GM18907 (cell line): ENCODE data around the gene MED29.

Experiments used
- ATAC-seq: cut with Tn5 transposase; IDR thresholded peaks from one replicate; pipeline ENCODE4 v1.9.1; 2021; ENCODE audit warnings: mild to moderate bottlenecking, moderate library complexity; ENCODE audit not compliant: unreplicated experiment

MED29 gene

DNA sequence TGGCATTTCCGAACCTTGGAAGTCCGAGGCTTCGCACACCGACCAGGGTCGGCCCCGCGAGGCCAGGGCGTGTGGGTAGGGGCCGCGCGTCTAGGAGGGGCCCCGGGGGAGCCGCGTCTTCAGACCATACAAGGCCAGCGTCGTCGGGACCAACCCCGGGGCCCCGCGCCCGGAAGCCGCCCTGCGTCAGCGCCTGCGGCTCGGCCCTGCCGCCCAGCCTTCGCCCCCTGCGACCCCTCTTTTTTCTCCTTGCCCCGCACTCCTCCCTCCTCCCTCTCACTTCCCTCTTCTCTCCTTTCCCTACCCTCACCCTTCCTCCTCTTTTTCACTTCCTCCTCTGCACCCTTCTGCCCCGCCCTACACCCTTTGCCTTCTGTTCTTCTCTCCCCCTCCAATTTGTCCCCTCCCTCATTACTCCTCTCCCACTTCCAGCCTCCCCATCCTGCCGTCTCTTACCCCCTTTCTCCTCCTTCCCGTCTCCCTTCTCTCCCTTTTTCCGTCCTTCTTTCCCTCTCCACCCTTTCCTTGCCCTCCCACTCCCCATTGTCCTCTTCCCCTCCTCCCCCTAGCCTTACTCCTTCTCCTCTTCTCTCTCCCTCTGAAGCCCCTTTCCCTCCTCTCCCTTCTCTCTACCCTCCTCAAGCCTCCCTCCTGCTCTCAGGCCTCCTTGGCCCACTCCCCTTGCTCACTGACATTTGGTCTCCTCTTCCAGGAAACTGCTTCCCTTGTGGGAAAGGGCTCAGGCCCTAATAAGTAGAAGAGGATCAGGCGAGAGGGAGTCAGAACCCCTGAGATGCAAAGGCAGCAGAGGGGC is 19.0 kb downstream of the MED29 start:
- peak; percentile 20 for ATAC-seq

GRCh38 chr19:39410831-39411080 is 19.6 kb downstream of the MED29 start:
- ATAC-seq = no peak

DNA sequence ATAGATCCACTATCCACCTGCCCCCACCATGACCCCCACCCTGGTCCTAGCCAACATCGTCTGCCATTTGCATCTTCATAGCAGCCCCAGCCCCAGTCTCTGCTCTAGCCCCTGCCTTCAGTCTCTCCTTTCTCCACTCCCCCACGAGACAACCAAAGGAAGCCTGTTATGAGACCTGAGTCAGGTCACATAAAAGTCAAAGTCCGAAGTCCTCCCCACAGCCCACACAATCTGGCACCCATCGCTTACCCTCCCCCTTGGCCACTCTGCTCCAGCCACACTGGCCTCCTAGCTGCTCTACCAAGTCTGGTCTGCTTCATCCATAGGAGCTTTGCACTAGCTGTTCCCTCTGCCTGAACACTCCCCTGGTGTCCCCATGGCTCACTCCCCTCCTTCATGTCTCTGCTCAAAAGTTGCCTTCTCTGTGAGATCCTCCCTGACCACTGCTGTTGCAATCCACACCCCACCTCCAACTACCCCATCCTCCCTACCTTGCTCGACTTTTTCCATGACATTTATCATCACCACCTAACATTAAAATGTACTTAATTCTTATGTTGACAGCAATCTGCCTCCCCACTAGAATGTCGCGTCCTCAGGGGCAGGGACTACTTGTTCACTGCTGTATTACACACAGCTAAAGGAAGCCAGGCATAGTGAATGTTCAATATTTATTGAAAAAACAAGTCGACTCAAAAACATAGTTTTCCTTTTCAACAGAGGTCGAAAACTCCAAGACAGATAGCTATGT is 20.1 kb downstream of the MED29 start:
- ATAC-seq = no peak

DNA sequence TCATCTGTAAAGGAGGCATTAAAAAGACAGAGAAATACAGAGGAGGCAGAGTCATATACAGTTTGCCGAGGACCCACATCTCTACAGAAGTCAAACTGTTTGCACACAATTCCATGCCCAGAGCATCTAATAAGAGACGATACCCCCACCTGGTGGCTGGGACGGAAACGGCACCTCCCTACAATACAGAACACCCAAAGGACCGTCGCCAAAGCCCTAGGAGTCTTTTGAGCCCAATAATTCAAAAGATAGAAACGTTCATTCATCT is 20.6 kb downstream of the MED29 start:
- peak; percentile 28 for ATAC-seq

- ATAC-seq = peak; percentile 66
Observed at GRCh38 chr19:39412100-39412866, 21.1 kb downstream of the MED29 start, which contains the start of gene PLEKHG2. Gene PLEKHG2 (plus strand): TSS chr19:39412669. CDS start chr19:39414087, 1,418 bp downstream.

DNA sequence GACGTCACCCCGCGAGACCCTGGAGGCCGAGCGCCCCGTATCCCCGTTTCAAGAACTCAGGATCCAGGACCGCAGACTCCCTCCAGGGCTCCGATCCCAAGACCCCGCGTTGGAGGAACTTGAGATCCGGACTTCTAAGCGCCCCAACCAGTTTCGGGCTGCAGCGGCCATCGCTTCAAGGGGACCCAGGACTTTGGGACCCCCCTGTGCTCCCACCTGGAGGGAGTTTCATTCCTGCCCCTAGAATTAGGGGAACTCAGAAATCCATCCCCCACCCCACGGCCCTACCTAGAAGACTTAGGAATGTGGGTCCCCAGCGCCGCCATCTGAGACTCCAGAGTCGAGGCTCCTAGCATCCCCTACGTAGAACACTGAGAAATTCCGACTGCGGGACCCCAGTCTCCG is 21.7 kb downstream of the MED29 start:
- no peak for ATAC-seq

- ATAC-seq = no peak
Observed at GRCh38 chr19:39413272-39413910, 22.2 kb downstream of the MED29 start.

DNA sequence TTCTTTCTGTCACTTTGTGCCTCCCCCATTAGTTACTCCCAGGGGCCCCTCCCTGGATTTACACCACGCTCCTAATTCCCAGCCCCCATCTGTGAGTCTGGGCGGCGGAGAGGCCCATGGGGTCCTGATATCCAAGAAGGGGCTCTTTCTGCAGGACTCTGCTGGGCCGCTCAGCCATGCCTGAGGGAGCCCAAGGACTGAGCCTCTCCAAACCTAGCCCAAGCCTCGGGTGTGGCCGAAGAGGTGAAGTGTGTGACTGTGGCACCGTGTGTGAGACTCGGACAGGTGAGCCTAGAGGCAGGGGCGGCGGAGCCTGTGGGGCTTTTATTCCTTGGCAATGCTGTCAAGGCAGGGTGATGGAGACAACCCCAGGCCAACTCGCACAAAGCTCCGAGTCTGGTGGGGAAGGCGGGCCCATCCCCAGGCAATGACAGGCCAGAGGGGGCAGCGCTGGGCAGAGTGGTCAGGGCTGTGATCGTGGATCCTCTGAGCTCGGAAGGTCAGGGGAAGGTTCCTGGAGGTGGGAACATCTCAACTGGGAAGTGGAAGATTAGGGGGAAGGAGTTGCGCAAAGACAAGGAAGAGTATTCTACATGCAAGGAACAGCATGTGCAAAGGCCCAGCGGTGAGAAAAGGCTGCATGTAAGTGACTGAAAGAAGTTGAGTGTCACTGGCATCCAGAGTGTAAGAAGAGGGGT is 22.9 kb downstream of the MED29 start:
- ATAC-seq = no peak

GRCh38 chr19:39415111-39416046 is 24.2 kb downstream of the MED29 start:
- no peak for ATAC-seq

GRCh38 chr19:39416152-39417120 is 25.3 kb downstream of the MED29 start:
- ATAC-seq = no peak

- no peak for ATAC-seq
Observed at GRCh38 chr19:39417463-39418181, 26.4 kb downstream of the MED29 start.

- ATAC-seq = no peak
Observed at GRCh38 chr19:39419003-39419402, 27.8 kb downstream of the MED29 start.

- no peak for ATAC-seq
Observed at GRCh38 chr19:39420769-39421168, 29.6 kb downstream of the MED29 start.

- no peak for ATAC-seq
Observed at GRCh38 chr19:39422020-39422419, 30.8 kb downstream of the MED29 start.

DNA sequence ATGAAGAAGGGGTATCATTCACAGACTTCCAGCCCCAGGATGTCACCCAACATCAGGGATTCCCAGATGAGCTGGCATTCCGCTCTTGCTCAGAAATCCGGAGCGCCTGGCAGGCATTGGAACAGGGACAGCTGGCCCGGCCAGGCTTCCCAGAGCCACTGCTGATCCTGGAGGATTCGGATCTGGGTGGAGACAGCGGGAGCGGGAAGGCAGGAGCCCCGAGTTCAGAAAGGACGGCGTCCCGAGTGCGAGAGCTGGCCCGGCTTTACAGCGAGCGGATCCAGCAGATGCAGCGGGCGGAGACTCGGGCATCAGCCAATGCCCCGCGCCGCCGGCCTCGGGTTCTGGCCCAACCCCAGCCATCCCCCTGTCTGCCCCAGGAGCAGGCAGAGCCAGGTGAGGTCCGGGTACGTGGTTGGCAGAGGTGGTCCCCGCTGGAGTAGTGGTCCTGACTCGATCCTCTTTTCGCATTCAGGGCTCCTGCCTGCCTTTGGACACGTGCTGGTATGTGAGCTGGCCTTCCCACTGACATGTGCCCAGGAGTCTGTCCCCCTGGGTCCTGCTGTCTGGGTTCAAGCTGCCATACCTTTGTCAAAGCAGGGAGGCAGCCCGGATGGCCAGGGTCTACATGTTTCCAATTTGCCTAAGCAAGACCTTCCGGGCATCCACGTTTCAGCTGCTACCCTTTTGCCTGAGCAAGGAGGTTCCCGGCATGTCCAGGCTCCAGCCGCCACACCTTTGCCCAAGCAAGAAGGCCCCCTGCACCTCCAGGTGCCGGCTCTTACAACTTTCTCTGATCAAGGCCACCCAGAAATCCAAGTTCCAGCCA is 32.3 kb downstream of the MED29 start:
- no peak for ATAC-seq

DNA sequence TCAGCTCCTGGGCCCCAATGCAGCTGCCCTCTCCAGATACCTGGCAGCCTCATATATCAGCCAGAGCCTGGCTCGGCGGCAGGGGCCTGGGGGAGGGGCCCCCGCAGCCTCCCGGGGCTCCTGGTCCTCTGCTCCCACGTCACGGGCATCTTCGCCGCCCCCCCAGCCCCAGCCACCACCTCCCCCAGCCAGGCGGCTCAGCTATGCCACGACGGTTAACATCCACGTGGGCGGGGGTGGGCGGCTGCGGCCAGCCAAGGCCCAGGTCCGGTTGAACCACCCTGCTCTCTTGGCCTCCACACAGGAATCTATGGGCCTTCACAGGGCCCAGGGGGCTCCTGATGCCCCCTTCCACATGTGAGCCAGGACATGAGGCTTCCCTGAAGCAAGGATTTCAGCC is 33.8 kb downstream of the MED29 start:
- no peak for ATAC-seq

DNA sequence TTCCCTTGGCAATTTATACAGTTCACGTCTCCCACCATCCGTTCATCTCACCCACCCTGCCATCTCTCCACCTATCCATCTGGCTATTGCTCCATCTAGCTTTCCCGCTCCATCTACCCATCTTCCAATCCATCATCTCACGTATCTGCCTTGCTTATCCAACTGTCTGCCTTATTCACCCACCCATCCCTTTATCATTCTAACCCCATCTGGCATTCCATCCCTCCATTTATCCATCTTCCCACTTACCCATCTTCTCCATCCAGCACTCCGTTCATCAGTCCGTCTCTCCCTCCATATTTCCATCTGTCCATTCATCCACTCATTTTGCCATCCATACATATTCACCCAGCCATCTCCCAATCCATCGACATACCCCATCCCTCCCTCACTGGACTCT is 34.6 kb downstream of the MED29 start:
- no peak for ATAC-seq
